Adrenal gland (tissue), 12 donors: ENCODE data around the gene ADSS1. TPM values are rescaled to one million over a fixed set of nuclear protein-coding genes. Genes with fewer than 3 reads are reported as not detected.

Source experiments
- DNase-seq, 7 donors: peaks; one replicate each; pipeline ENCODE4 v3.0.0-alpha.2; 2019 to 2020
- H3K27ac ChIP-seq, 5 donors: fragments of 200-600 bp; sonication (generic) in 4 of 5; 1 replicate in 3 of 5; 2 replicates in 2 of 5; pipeline versions ENCODE4 v1.5.1 to v1.8.0; 2016 to 2020; ENCODE audit warnings: mild to moderate bottlenecking in 1 of 5
- H3K27me3 ChIP-seq: fragments of 200-600 bp; 2 replicates; pipeline ENCODE4 v1.8.0; 2021
- H3K36me3 ChIP-seq, 2 donors: fragments of 200-600 bp; replicated peaks in 1 of 2; 1 replicate in 1 of 2; 2 replicates in 1 of 2; pipeline versions ENCODE4 v1.5.1 to v1.8.0; 2018 to 2022
- H3K4me1 ChIP-seq, 2 donors: fragments of 200-600 bp; replicated peaks in 1 of 2; 1 replicate in 1 of 2; 2 replicates in 1 of 2; pipeline versions ENCODE4 v1.5.1 to v1.8.0; 2018 to 2021
- H3K4me3 ChIP-seq, 4 donors: fragments of 200-600 bp; sonication (generic) in 3 of 4; one replicate each; pipeline ENCODE4 v1.5.1; 2016 to 2018
- H3K9me3 ChIP-seq, 3 donors: fragments of 200-600 bp; sonication (generic) in 1 of 3; replicated peaks in 1 of 3; 1 replicate in 2 of 3; 2 replicates in 1 of 3; pipeline versions ENCODE4 v1.5.1 to v1.8.0; 2016 to 2021
- POLR2A ChIP-seq, 2 donors: fragments of 450-650 bp; IDR thresholded peaks; one replicate each; pipeline ENCODE4 v1.6.1; 2017; ENCODE audit warnings: antibody characterized with exemption in 2 of 2, mild to moderate bottlenecking in 2 of 2, moderate library complexity in 1 of 2
- WGBS, 4 donors: extraction: QIAGEN DNeasy Blood & Tissue Kit in 2 of 4; methylation state at CpG; one replicate each; pipeline versions ENCODE4 v1.1.5 to v1.1.7; 2013 to 2017; 5-methylcytosine and 5-hydroxymethylcytosine counted together
- intact Hi-C, 2 donors: fragments of 100-400 bp; cut with DNase I; formaldehyde crosslinking; loops; one replicate each; pipeline versions ENCODE4 v1.14.1 to v1.15.0; 2022 to 2023
- polyA plus RNA-seq, 3 donors: library from polyadenylated mRNA; stranded (reverse); fragments of 200-250 nt in 2 of 3; fragments of 350-450 nt in 1 of 3; fragmentation: Illumina TruSeq in 1 of 3; extraction: RNeasy Lipid Tissue Mini Kit (QIAGEN cat#74804) in 1 of 3; gene quantifications; one replicate each; pipeline ENCODE4 v1.2.3, GENCODE V29; 2013 to 2014
- total RNA-seq, 9 donors: library from RNA; depleted of rRNA in 4 of 9; stranded (reverse); fragments of >200 nt in 4 of 9; fragments of 120-200 nt in 1 of 9; fragmentation: NEBNext Ultra II Directional in 1 of 9; extraction: Animal tissue kit (Norgen Biotek cat#: 25700) in 1 of 9; gene quantifications; one replicate each; pipeline versions ENCODE4 v1.1.0 to v1.2.4, GENCODE V29; 2013 to 2023
- TF ChIP-seq, protein P1 (sequence below), 6 experiments: fragments of 450-650 bp in 4 of 6; fragments of 200-600 bp in 2 of 6; sonication (generic) in 1 of 6; IDR thresholded peaks; 1 replicate in 5 of 6; 2 replicates in 1 of 6; pipeline versions ENCODE4 v1.5.1 to v1.8.0; 2016 to 2021; ENCODE audit warnings: antibody characterized with exemption in 6 of 6, mild to moderate bottlenecking in 2 of 6, moderate library complexity in 1 of 6
- donor health status: healthy with polysubstance abuse.
- donor health status: Bipolar disorder and iron deficiency.
- donor health status: DM: yes; HTN: yes; CAD: no.
- donor health status: DM: no; HTN: no; CAD: no.
- donor health status: DM: no; HTN: no; CAD: no.
- donor health status: DM: yes; HTN: yes; CAD: no.

ADSS1 gene
- total and polyA plus RNA-seq, 12 donors: 4.0 to 39.1 (median 16.9) TPM

DNA sequence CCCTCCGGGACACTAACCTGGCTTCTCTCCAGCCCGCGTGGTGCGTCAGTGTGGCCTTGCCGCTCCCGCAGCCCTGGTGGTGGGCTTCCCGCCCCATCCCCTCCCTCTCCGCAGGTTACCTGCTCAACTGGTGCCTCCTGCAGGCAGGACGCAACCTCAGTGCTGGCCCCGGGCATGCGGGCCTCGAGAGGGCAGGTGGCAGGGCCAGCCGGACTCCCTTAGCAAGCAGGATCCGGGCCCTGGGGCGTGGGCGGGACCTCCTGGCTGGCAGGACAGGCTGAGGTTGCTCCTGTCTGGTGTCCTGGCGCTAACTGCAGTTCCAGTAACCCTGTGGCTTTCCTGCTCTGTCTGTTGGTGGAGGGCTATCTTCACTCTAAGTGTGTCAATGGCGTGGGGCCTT is 8.6 kb upstream of the ADSS1 start:
- Histone ChIP-seq H3K4me1 (no peaks in the 10 kb centered on the region), H3K27me3 (no peaks in the 10 kb centered on the region), H3K36me3 (peaks cover 0 to 69% of the 10 kb centered on the region in 2 donors), H3K27ac (no peak overlapping the region), H3K4me3 (no peak overlapping the region), H3K9me3 (no peaks in the 10 kb centered on the region)
- intact Hi-C loops: no loop called here
- no peak for DNase-seq
- 90 to 100% (median 91%) methylated on average over 3 to 18 of the region's 18 CpGs for WGBS, 4 donors
- TF ChIP-seq POLR2A (IDR thresholded peaks at IDR 0.05): no peak
- TF ChIP-seq, protein P1, sequence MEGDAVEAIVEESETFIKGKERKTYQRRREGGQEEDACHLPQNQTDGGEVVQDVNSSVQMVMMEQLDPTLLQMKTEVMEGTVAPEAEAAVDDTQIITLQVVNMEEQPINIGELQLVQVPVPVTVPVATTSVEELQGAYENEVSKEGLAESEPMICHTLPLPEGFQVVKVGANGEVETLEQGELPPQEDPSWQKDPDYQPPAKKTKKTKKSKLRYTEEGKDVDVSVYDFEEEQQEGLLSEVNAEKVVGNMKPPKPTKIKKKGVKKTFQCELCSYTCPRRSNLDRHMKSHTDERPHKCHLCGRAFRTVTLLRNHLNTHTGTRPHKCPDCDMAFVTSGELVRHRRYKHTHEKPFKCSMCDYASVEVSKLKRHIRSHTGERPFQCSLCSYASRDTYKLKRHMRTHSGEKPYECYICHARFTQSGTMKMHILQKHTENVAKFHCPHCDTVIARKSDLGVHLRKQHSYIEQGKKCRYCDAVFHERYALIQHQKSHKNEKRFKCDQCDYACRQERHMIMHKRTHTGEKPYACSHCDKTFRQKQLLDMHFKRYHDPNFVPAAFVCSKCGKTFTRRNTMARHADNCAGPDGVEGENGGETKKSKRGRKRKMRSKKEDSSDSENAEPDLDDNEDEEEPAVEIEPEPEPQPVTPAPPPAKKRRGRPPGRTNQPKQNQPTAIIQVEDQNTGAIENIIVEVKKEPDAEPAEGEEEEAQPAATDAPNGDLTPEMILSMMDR (IDR thresholded peaks at IDR 0.05): no peak

DNA sequence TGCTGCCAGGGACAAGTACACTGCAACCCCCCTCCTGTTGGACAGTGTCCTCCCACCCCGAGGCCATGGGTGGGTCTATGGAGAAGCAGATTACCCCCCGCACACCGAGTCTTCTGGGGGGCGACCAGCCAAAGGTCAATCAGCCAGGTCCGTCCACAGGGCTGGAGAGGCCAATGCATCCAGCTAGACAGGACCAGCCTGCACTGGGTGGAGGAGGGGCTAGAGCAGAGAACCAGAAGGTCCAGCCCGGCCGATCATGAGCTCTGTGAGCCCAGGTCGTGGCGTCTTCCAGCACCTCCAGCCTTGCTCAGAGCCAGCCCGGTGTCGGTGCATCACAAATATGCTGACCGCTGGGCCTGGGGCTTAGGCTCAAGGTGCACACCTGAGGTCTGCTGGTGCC is 8.2 kb upstream of the ADSS1 start:
- intact Hi-C loops: no loop called here
- no peaks in the 10 kb centered on the region for H3K27me3 ChIP-seq
- TF ChIP-seq POLR2A (IDR thresholded peaks at IDR 0.05): no peak
- TF ChIP-seq, protein P1 (IDR thresholded peaks at IDR 0.05): no peak
- no peak for DNase-seq
- peaks cover 0 to 64% of the 10 kb centered on the region in 2 donors for H3K36me3 ChIP-seq
- H3K27ac ChIP-seq: no peak overlapping the region
- H3K4me1 ChIP-seq: no peaks in the 10 kb centered on the region
- WGBS, 4 donors: 91 to 100% (median 95%) methylated on average over 1 to 12 of the region's 12 CpGs
- H3K4me3 ChIP-seq: no peak overlapping the region
- H3K9me3 ChIP-seq: no peaks in the 10 kb centered on the region

DNA sequence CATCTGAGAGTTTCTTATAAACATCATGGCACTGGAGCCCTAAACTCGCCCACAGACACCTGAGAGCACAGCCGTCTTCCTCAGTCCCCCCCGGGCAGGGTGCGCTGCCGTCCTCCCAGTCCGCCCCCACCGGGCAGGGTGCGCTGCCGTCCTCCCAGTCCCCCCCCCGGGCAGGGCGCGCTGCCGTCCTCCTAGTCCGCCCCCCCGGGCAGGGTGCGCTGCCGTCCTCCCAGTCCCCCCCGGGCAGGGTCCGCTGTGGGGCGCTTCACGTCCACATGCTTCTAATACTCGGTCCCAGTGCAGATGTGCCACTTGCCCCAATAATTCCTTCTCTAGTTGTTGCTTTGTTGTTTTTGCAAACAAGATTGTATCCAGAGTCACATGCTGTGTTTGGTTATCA is 6.9 kb upstream of the ADSS1 start:
- DNase-seq: no peak
- Histone ChIP-seq H3K9me3 (no peaks in the 10 kb centered on the region), H3K4me1 (peaks cover under 1 to 6% of the 10 kb centered on the region in 2 donors), H3K27ac (no peak overlapping the region), H3K27me3 (no peaks in the 10 kb centered on the region), H3K36me3 (peaks cover 0 to 51% of the 10 kb centered on the region in 2 donors), H3K4me3 (no peak overlapping the region)
- intact Hi-C loops: no loop called here
- 85 to 92% (median 91%) methylated on average over 14 to 22 of the region's 22 CpGs for WGBS, 4 donors
- TF ChIP-seq POLR2A (IDR thresholded peaks at IDR 0.05): no peak
- TF ChIP-seq, protein P1 (IDR thresholded peaks at IDR 0.05): no peak

DNA sequence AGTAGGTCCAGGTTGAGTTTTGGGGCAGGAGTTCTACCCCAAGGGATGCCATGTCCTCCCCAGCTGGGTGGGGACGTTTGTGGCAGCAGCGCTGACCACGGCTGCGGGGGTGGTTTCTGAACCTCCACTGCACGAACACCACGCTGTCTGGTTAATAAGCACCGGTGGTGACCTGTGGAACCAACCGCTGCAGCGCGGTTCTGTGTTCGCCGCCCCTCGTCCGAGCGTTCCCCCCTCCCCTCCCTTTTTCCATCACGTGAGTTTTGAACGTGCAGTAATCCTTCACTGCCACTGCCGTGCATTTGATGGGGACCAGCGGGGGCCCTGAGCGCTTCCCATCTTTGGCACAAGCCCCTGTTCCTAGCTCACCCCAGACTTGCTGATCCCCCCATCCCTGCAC is 6.4 kb upstream of the ADSS1 start:
- DNase-seq: no peak
- H3K4me1 ChIP-seq: peaks cover 6 to 11% of the 10 kb centered on the region in 2 donors
- intact Hi-C loops: no loop called here
- H3K36me3 ChIP-seq: peaks cover 0 to 46% of the 10 kb centered on the region in 2 donors
- no peak overlapping the region for H3K4me3 ChIP-seq
- TF ChIP-seq, protein P1 (IDR thresholded peaks at IDR 0.05): no peak
- no peaks in the 10 kb centered on the region for H3K9me3 ChIP-seq
- H3K27me3 ChIP-seq: no peaks in the 10 kb centered on the region
- WGBS, 4 donors: 71 to 88% (median 76%) methylated on average over 11 to 20 of the region's 20 CpGs
- no peak overlapping the region for H3K27ac ChIP-seq
